HUES64 (cell line): ENCODE measurements around the gene CCDC91.
A peak's percentile ranks its signal among the peaks of the same experiment; 100 is the strongest.
"Not testable (repeated sequence)": the region's sequence is repeated elsewhere in the genome, so short reads cannot be mapped to it uniquely, and the experiment has no call there.

ENCODE experiments used
- H3K27ac ChIP-seq: 2 replicates; pipeline ENCODE4 v1.7.0; 2013; ENCODE audit warnings: low read depth, low read length, inconsistent platforms
- H3K27me3 ChIP-seq: 2 replicates; pipeline ENCODE4 v1.6.1; 2013; ENCODE audit warnings: mild to moderate bottlenecking, low read length; ENCODE audit not compliant: insufficient read depth
- H3K36me3 ChIP-seq: 2 replicates; pipeline ENCODE4 v1.6.1; 2013; ENCODE audit warnings: mild to moderate bottlenecking, low read length; ENCODE audit not compliant: insufficient read depth
- H3K4me1 ChIP-seq: 2 replicates; pipeline ENCODE4 v1.6.1; 2013; ENCODE audit warnings: mild to moderate bottlenecking, low read length, moderate library complexity; ENCODE audit not compliant: insufficient read depth
- H3K4me3 ChIP-seq: 2 replicates; pipeline ENCODE4 v1.5.1; 2013; ENCODE audit warnings: mild to moderate bottlenecking, low read length, moderate library complexity
- H3K9ac ChIP-seq: 2 replicates; pipeline ENCODE4 v1.6.1; 2013; ENCODE audit warnings: mild to moderate bottlenecking, low read depth, low read length
- H3K9me3 ChIP-seq: 2 replicates; pipeline ENCODE4 v1.6.1; 2013; ENCODE audit warnings: low read depth, low read length; ENCODE audit not compliant: insufficient read depth
- WGBS: fragments of 150-250, 120-280 bp; methylation state at CpG from one replicate; pipeline ENCODE4 v1.1.7; 2013; ENCODE audit warnings: missing lambda C conversion rate; 5-methylcytosine and 5-hydroxymethylcytosine counted together

CCDC91 gene

GRCh38 chr12:28457785-28458184, 267.5 kb downstream of the CCDC91 start:
- peaks cover 50% of the 10 kb centered on the region for H3K4me1 ChIP-seq
- H3K9me3 ChIP-seq, result no peaks in the 10 kb centered on the region
- no peak overlapping the region for H3K27ac ChIP-seq
- peaks cover 7% of the 10 kb centered on the region for H3K36me3 ChIP-seq
- no peak overlapping the region for H3K9ac ChIP-seq
- no peak overlapping the region for H3K4me3 ChIP-seq
- no peaks in the 10 kb centered on the region for H3K27me3 ChIP-seq
- WGBS, result 95% methylated on average over 3 of the region's 3 CpGs

- H3K27ac ChIP-seq, result peak overlapping the region; percentile 88
- H3K36me3 ChIP-seq, result no peaks in the 10 kb centered on the region; the same call in 1 of the 2 replicates
- no peaks in the 10 kb centered on the region for H3K9me3 ChIP-seq
- H3K9ac ChIP-seq, result no peak overlapping the region
- no peaks in the 10 kb centered on the region for H3K27me3 ChIP-seq
- H3K4me3 ChIP-seq, result no peak overlapping the region
- WGBS, result 89% methylated on average over 2 of the region's 3 CpGs
- peaks cover 47% of the 10 kb centered on the region for H3K4me1 ChIP-seq
Measured at GRCh38 chr12:28459481-28459880, 269.2 kb downstream of the CCDC91 start.

- Histone ChIP-seq H3K4me1 (peaks cover 44% of the 10 kb centered on the region), H3K27me3 (no peaks in the 10 kb centered on the region), H3K4me3 (no peak overlapping the region), H3K36me3 (no peaks in the 10 kb centered on the region; the same call in 1 of the 2 replicates), H3K9ac (peak overlapping the region; percentile 36; the same call in 1 of the 2 replicates), H3K9me3 (no peaks in the 10 kb centered on the region), H3K27ac (peak overlapping the region; percentile 88)
- 22% methylated on average over 1 of the region's 2 CpGs for WGBS
Measured at GRCh38 chr12:28460420-28461130, 270.3 kb downstream of the CCDC91 start.

GRCh38 chr12:28463396-28463795, 273.1 kb downstream of the CCDC91 start:
- H3K27me3 ChIP-seq, result no peaks in the 10 kb centered on the region
- H3K4me3 ChIP-seq, result no peak overlapping the region
- H3K9me3 ChIP-seq, result no peaks in the 10 kb centered on the region
- H3K4me1 ChIP-seq, result peaks cover 34% of the 10 kb centered on the region
- H3K9ac ChIP-seq, result no peak overlapping the region
- H3K36me3 ChIP-seq, result peaks cover 3% of the 10 kb centered on the region; the same call in 1 of the 2 replicates
- H3K27ac ChIP-seq, result no peak overlapping the region

- not testable (repeated sequence) for H3K36me3 ChIP-seq, H3K27me3 ChIP-seq, H3K9ac ChIP-seq, H3K4me3 ChIP-seq, H3K4me1 ChIP-seq, H3K27ac ChIP-seq, H3K9me3 ChIP-seq
- WGBS, result 97% methylated on average over 9 of the region's 9 CpGs
Measured at GRCh38 chr12:28471762-28472161, 281.5 kb downstream of the CCDC91 start.

GRCh38 chr12:28476206-28476605, 285.9 kb downstream of the CCDC91 start:
- not testable (repeated sequence) for H3K27ac ChIP-seq, H3K4me1 ChIP-seq, H3K36me3 ChIP-seq, H3K4me3 ChIP-seq, H3K9me3 ChIP-seq, H3K27me3 ChIP-seq, H3K9ac ChIP-seq
- 59% methylated on average over 3 of the region's 3 CpGs for WGBS

GRCh38 chr12:28479097-28479496, 288.8 kb downstream of the CCDC91 start:
- WGBS, result 100% methylated on average over 1 of the region's 1 CpG
- not testable (repeated sequence) for H3K9ac ChIP-seq, H3K27me3 ChIP-seq, H3K4me1 ChIP-seq, H3K4me3 ChIP-seq, H3K36me3 ChIP-seq, H3K27ac ChIP-seq, H3K9me3 ChIP-seq

GRCh38 chr12:28479683-28480082, 289.4 kb downstream of the CCDC91 start:
- WGBS, result 95% methylated on average over 1 of the region's 1 CpG
- H3K4me3 ChIP-seq, result no peak overlapping the region
- H3K36me3 ChIP-seq, result no peaks in the 10 kb centered on the region
- no peak overlapping the region for H3K9ac ChIP-seq
- H3K27ac ChIP-seq, result no peak overlapping the region
- H3K4me1 ChIP-seq, result no peaks in the 10 kb centered on the region
- no peaks in the 10 kb centered on the region for H3K9me3 ChIP-seq
- no peaks in the 10 kb centered on the region for H3K27me3 ChIP-seq

- Histone ChIP-seq H3K27me3 (no peaks in the 10 kb centered on the region), H3K4me1 (peaks cover 36% of the 10 kb centered on the region), H3K36me3 (no peaks in the 10 kb centered on the region), H3K4me3 (no peak overlapping the region), H3K27ac (no peak overlapping the region; the same call in 1 of the 2 replicates), H3K9ac (no peak overlapping the region), H3K9me3 (no peaks in the 10 kb centered on the region)
- WGBS, result no CpG with 5 or more reads among the region's 1 CpG
Measured at GRCh38 chr12:28484156-28484555, 293.9 kb downstream of the CCDC91 start.

- peak overlapping the region; percentile 79; the same call in 1 of the 2 replicates for H3K27ac ChIP-seq
- no CpG with 5 or more reads among the region's 1 CpG for WGBS
Measured at GRCh38 chr12:28486521-28486920, 296.3 kb downstream of the CCDC91 start.

GRCh38 chr12:28489246-28489645, 299.0 kb downstream of the CCDC91 start:
- H3K27me3 ChIP-seq, result no peaks in the 10 kb centered on the region
- H3K36me3 ChIP-seq, result no peaks in the 10 kb centered on the region
- H3K9ac ChIP-seq, result no peak overlapping the region
- H3K27ac ChIP-seq, result no peak overlapping the region
- WGBS, result no CpG with 5 or more reads among the region's 2 CpGs
- H3K4me3 ChIP-seq, result no peak overlapping the region
- H3K9me3 ChIP-seq, result no peaks in the 10 kb centered on the region
- H3K4me1 ChIP-seq, result peaks cover 40% of the 10 kb centered on the region

More at GRCh38 chr12:28486521-28486920, 296.3 kb downstream of the CCDC91 start:
- Histone ChIP-seq H3K4me1 (peaks cover 40% of the 10 kb centered on the region), H3K9ac (peak overlapping the region; percentile 45; the same call in 1 of the 2 replicates), H3K36me3 (no peaks in the 10 kb centered on the region), H3K4me3 (no peak overlapping the region), H3K27me3 (no peaks in the 10 kb centered on the region), H3K9me3 (no peaks in the 10 kb centered on the region)
